Epithelial cell of proximal tubule (primary cell): ENCODE measurements around the gene SS18L1. TPM values are rescaled to one million over a fixed set of nuclear protein-coding genes. Genes with fewer than 3 reads are reported as not detected.

Experiments
- DNase-seq: peaks from one replicate; pipeline ENCODE4 v3.0.0-alpha.2; 2011; ENCODE audit warnings: low read depth
- H3K4me3 ChIP-seq: 2 replicates; pipeline ENCODE4 v1.5.1; 2011; ENCODE audit warnings: low read depth, mild to moderate bottlenecking, low read length
- total RNA-seq: library from RNA; depleted of rRNA; stranded (reverse); fragments of >200 nt; gene quantifications from 2 replicates; pipeline ENCODE4 v1.2.3, GENCODE V29; 2015
- TF ChIP-seq, protein P1 (sequence below): conservative IDR thresholded peaks from 2 replicates; pipeline ENCODE4 v1.5.1; 2012; ENCODE audit warnings: low read depth, mild to moderate bottlenecking, low read length

The SS18L1 gene
- total RNA-seq, 1 donor from 2014 or later = 11.4 TPM

DNA sequence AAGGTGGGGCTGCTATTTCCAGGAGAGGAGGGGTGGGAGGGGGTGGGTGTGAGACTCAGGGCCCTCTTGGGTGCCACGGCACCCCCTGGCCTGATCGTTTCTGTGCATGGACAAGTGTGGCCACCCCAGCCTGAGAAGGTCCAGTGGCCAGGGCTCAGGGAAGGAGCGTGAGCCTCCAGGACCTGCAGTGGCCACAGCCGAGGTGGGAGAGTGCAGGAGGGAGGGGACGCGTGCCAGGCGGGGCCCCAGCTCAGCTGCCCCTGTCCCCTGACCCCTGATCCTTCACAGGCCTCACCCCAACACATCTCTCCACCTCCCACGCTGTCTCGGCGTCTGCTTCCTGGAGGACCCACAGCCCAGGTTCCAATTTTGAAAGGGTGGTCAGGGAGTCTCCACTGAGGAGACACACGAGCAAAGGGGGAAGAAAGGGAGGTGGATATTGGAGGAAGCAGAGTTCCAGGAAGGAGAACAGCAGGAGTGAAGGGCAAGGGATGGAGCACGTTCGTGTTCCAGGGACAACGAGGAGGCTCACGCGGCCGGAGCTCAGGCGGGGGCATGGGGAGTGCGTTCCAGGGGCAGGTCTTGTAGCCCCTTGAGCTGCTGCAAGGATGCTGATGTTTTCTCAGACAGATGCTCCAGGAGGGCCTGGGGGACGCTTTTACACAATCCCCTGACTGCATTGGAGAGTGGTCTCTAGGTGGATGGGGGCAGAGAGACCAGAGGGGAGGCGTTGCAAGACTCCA is 80.7 kb downstream of the SS18L1 start:
- no peak overlapping the region for H3K4me3 ChIP-seq
- DNase-seq = no peak
- TF ChIP-seq, protein P1, sequence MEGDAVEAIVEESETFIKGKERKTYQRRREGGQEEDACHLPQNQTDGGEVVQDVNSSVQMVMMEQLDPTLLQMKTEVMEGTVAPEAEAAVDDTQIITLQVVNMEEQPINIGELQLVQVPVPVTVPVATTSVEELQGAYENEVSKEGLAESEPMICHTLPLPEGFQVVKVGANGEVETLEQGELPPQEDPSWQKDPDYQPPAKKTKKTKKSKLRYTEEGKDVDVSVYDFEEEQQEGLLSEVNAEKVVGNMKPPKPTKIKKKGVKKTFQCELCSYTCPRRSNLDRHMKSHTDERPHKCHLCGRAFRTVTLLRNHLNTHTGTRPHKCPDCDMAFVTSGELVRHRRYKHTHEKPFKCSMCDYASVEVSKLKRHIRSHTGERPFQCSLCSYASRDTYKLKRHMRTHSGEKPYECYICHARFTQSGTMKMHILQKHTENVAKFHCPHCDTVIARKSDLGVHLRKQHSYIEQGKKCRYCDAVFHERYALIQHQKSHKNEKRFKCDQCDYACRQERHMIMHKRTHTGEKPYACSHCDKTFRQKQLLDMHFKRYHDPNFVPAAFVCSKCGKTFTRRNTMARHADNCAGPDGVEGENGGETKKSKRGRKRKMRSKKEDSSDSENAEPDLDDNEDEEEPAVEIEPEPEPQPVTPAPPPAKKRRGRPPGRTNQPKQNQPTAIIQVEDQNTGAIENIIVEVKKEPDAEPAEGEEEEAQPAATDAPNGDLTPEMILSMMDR = no peak

DNA sequence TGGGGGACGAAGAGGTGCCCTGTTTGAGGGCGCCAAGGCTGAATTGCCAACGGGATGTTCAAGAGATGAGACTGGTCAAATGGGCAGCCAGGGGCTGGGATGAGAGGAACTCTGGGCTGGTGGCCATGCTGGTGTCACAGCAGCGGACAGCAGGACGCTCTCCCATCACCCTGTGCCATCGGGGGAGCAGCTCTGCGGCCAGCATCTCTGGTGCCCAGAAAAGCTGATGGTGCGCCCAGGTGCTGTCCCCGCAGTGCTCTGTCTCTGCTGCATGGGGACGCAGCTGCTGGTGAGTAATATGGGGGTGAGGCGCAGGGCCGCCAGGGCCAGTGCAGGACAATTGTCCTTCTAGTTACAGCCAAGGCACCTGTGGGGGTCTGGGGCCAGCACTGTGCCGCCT is 81.5 kb downstream of the SS18L1 start:
- no peak overlapping the region for H3K4me3 ChIP-seq
- no peak for DNase-seq
- TF ChIP-seq, protein P1 = no peak

DNA sequence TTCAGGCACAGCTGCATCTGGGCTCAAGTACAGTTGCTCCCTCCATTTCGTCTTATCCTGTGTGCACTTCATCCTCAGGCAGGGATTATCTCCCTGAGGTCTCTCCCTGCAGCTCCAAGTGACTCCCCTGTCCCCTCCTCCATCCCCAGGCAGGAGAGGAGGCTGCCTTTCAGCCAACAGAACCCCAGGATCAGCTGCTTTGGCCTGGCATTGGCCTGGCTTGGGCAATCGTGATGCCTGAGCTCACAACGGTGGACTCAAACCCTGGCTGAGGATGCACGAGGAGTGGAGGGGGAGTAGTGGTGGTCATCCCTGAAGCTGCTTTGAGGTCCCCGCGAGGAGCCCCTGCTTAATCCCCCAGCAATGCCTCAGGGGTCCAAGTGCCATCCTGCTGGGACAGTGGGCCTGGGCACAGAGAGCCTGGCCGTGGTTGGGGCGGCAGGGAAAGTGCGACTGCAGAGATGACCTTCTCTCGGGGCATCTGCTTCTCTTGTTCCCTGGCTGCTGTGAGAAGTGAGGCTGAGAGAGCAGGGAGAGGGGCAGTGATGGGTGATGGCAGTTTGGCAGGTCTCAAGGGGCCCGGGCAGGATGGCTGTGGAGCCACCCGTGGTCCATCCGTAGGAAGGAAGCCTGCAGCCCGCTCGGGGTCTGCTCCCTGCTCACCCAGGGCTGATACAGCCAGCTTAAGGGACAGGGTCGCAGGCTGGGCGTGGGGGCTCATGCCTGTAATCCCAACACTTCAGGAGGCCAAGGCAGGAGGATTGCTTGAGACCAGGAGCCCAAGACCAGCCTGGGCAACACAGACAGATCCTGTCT is 82.5 kb downstream of the SS18L1 start:
- no peak overlapping the region for H3K4me3 ChIP-seq
- DNase-seq = no peak
- TF ChIP-seq, protein P1 = no peak

DNA sequence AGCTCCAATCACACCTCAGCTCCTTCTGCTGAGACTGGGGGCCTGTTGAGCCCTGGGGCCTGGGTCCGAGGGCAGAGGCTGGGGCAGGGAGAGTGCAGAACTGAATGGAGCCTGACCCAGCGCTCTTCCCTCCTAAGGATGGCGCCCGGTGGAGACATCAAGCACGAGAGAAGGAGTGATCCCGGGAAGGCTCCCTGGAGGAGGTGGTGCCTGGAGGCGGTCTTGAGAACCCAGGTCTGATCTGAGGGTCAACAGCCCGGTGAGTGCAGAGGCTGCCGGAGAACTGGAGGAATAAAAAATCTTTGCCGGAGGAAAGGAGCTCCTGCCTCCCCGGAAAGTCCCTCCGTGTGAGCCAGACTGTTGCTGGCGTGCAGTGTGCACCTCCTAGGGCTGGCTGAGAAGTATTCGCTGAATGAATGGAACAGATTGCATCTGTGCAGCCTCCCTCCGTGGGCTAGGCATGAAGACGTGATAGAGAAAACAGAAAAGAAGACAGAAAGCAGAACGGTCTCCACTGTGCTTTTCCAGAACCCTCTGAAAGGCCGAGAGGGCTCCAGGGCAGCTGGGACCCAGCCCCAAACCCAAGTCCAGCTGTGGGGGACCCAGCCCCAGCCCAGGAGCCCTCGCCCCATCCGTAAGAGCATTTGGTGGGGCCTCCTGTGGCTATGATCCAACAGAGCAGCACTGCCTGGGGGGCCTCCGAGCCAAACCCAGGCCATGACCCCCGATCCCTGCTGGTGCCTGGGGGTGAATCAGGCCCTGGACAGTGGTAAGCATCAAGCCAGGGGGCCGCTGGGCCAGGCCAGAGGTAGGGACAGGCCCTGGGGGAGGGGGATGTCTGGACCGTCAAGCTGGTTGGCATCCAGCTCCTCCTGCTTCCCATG is 83.4 kb downstream of the SS18L1 start:
- no peak overlapping the region for H3K4me3 ChIP-seq
- DNase-seq = no peak
- TF ChIP-seq, protein P1 = no peak

DNA sequence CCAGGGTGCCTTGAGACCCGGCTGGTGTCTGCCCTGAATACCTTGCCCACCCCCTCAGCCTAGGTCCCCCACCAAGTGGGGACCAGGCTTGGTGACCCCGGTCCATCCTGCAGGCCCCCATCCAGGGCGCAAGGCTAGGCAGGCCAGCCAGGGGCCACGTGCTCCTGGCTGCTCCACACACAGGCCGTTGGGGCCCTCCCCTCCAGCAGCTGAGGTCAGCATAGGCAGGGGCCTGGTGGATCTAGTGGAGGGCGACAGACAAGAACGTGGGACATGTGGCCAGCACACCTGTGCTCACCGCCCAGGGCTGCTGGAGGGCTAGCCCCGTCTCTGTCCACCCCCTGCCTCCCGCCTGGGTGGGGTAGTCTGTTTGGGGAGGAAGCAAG is 84.0 kb downstream of the SS18L1 start:
- DNase-seq = no peak
- TF ChIP-seq, protein P1 = no peak
- H3K4me3 ChIP-seq = no peak overlapping the region

DNA sequence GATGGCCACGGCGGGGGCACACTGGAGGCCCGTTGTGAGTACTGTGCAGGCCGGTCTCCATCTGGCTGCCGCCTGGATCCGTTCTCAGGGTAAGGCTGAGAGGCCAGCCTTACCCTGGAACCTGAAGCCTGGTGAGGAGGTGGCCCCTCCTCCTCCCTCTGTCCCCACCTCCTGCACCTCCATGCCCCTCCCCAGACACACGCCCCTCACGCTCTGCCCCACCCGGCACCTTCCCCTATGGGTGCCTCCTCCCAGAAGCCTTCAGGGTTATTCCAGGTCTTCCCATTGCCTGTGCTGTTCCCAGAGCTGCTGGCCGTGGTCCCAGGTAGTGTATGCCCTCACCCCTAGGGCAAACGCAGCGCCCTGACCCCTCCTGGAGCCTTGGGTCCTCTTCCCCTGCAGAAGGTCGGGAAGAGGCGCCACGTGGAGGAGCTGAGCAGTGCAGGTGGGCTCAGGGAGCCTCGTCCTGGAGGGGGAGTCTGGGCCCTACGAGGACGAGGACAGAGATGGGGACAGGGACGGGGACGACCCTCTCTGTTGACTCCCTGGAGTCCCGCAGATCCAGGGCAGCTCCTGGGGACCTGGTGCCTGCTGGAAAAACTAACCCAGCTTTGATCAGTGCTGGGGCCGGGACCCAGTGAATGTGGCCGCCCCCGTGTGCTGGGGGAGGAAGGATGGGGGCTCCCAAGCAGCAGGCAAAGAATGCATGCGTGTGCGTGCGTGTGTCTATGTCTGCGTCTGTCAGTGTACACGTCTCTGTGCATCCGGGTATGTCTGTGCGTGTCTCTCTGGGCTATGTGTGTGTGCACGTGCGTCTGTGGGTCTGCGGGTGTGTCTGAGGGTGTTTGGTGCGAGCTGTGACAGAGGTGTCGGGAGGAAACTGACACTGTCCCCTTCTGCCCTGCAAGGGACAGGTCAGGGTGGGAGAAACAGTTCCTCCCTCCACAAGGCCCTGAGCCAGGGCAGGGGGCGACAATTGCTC is 84.7 kb downstream of the SS18L1 start:
- no peak for DNase-seq
- TF ChIP-seq, protein P1 = no peak
- H3K4me3 ChIP-seq = no peak overlapping the region
